H1 (cell line): Measurements from ENCODE around the gene PRPF6. TPM values are rescaled to one million over a fixed set of nuclear protein-coding genes. Genes with fewer than 3 reads are reported as not detected.
A peak's percentile ranks its signal among the peaks of the same experiment; 100 is the strongest.

Experiments
- CTCF ChIA-PET: fragments of 300-600 bp; sonication (Branson Sonifier 250); formaldehyde crosslinking; loops from one replicate; lab custom pipeline; 2021; ENCODE audit not compliant: partially characterized antibody; lab: Charles Lee
- POLR2A ChIA-PET: fragments of 300-600 bp; sonication (Branson Sonifier 250); formaldehyde crosslinking; loops from one replicate; lab custom pipeline; 2021; ENCODE audit warnings: inconsistent platforms; ENCODE audit not compliant: partially characterized antibody; lab: Charles Lee
- DNase-seq, 2 experiments: peaks; one replicate each; pipeline versions ENCODE4 v3.0.0 to v3.0.0-alpha.2; 2010 to 2022; ENCODE audit warnings: low spot score in 2 of 2, low read depth in 1 of 2, mixed read lengths in 1 of 2
- FAIRE-seq: peaks from 2 replicates; lab custom pipeline; 2011; peaks lifted over from hg19 to GRCh38; lab: Jason Lieb, UNC
- H2AFZ ChIP-seq: 2 replicates; pipeline ENCODE4 v1.8.1; 2012; ENCODE audit warnings: low read length, inconsistent platforms
- H2AK5ac ChIP-seq: 2 replicates; pipeline ENCODE4 v1.6.1; 2013; ENCODE audit warnings: low read depth, low read length
- H2BK120ac ChIP-seq: replicated peaks from 2 replicates; pipeline ENCODE3; 2013; ENCODE audit warnings: low read depth, low read length, inconsistent platforms
- H2BK12ac ChIP-seq: 2 replicates; pipeline ENCODE4 v1.6.1; 2013; ENCODE audit warnings: low read depth, low read length
- H2BK15ac ChIP-seq: 2 replicates; pipeline ENCODE4 v1.6.1; 2013; ENCODE audit warnings: low read length
- H2BK20ac ChIP-seq: 2 replicates; pipeline ENCODE4 v1.6.1; 2013; ENCODE audit warnings: low read length
- H2BK5ac ChIP-seq: 2 replicates; pipeline ENCODE4 v1.6.1; 2013; ENCODE audit warnings: low read depth, low read length
- H3K14ac ChIP-seq: 2 replicates; pipeline ENCODE4 v1.6.1; 2013; ENCODE audit warnings: inconsistent platforms; ENCODE audit not compliant: insufficient read length
- H3K18ac ChIP-seq: 2 replicates; pipeline ENCODE4 v1.6.1; 2013; ENCODE audit warnings: low read length; ENCODE audit errors: extremely low read depth
- H3K23ac ChIP-seq: 2 replicates; pipeline ENCODE4 v1.6.1; 2013; ENCODE audit warnings: inconsistent platforms; ENCODE audit not compliant: insufficient read length
- H3K23me2 ChIP-seq: 2 replicates; pipeline ENCODE4 v1.6.1; 2013; ENCODE audit warnings: low read depth, low read length
- H3K27ac ChIP-seq: 2 replicates; pipeline ENCODE4 v1.6.1; 2011; ENCODE audit warnings: low read depth, low read length, inconsistent platforms
- H3K27me3 ChIP-seq, 4 experiments: replicated peaks in 1 of 4; 1 replicate in 1 of 4; 2 replicates in 3 of 4; pipeline versions ENCODE4 v1.6.1 to v1.8.1; 2011 to 2013; ENCODE audit warnings: low read length in 3 of 4, mild to moderate bottlenecking in 3 of 4, inconsistent platforms in 2 of 4, mixed read lengths in 2 of 4, moderate library complexity in 1 of 4; ENCODE audit not compliant: control insufficient read depth in 3 of 4, insufficient read depth in 3 of 4; ENCODE audit errors: extremely low read depth in 1 of 4
- H3K36me3 ChIP-seq, 4 experiments: 2 replicates each; pipeline versions ENCODE4 v1.6.1 to v1.8.1; 2011 to 2013; ENCODE audit warnings: mild to moderate bottlenecking in 4 of 4, low read length in 3 of 4, moderate library complexity in 2 of 4, control low read depth in 1 of 4, inconsistent platforms in 1 of 4; ENCODE audit not compliant: insufficient read depth in 4 of 4, control insufficient read depth in 2 of 4
- H3K4ac ChIP-seq: replicated peaks from 2 replicates; pipeline ENCODE3; 2013; ENCODE audit warnings: low read length, low read depth, mixed read lengths, inconsistent platforms; ENCODE audit not compliant: insufficient read length
- H3K4me1 ChIP-seq, 4 experiments: replicated peaks in 1 of 4; 1 replicate in 1 of 4; 2 replicates in 3 of 4; pipeline versions ENCODE4 v1.6.1 to v1.8.1; 2011 to 2013; ENCODE audit warnings: low read length in 3 of 4, inconsistent platforms in 2 of 4, mixed read lengths in 1 of 4; ENCODE audit not compliant: insufficient read depth in 4 of 4, control insufficient read depth in 3 of 4
- H3K4me2 ChIP-seq, 2 experiments: 2 replicates each; pipeline versions ENCODE4 v1.6.1 to v1.8.1; 2011 to 2013; ENCODE audit warnings: low read depth in 2 of 2, low read length in 2 of 2, control low read depth in 1 of 2, inconsistent platforms in 1 of 2, mild to moderate bottlenecking in 1 of 2; ENCODE audit not compliant: insufficient read depth in 1 of 2
- H3K4me3 ChIP-seq, 4 experiments: fragments of 200-600, 300-600 bp in 1 of 4; sonication (generic), shearing (Covaris generic), sonication (Bioruptor Twin) in 1 of 4; 2 replicates each; pipeline versions ENCODE4 v1.5.1 to v1.8.1; 2011 to 2016; ENCODE audit warnings: low read length in 4 of 4, low read depth in 3 of 4, control low read depth in 2 of 4, inconsistent platforms in 2 of 4, mild to moderate bottlenecking in 2 of 4, mixed read lengths in 1 of 4, moderate library complexity in 1 of 4; ENCODE audit not compliant: insufficient read depth in 2 of 4; ENCODE audit errors: extremely low read depth in 1 of 4
- H3K56ac ChIP-seq: replicated peaks from 2 replicates; pipeline ENCODE3; 2013; ENCODE audit warnings: low read depth, mild to moderate bottlenecking, mixed read lengths, low read length, inconsistent platforms; ENCODE audit not compliant: insufficient read length
- H3K79me1 ChIP-seq: 2 replicates; pipeline ENCODE4 v1.6.1; 2013; ENCODE audit warnings: low read depth, low read length, control low read depth
- H3K79me2 ChIP-seq, 2 experiments: 2 replicates each; pipeline versions ENCODE4 v1.6.1 to v1.8.1; 2012 to 2013; ENCODE audit warnings: low read length in 2 of 2, mild to moderate bottlenecking in 2 of 2, inconsistent platforms in 1 of 2; ENCODE audit not compliant: insufficient read depth in 2 of 2, control insufficient read depth in 1 of 2
- H3K9ac ChIP-seq, 4 experiments: replicated peaks in 1 of 4; 1 replicate in 1 of 4; 2 replicates in 3 of 4; pipeline versions ENCODE4 v1.6.1 to v1.8.1; 2011 to 2013; ENCODE audit warnings: low read depth in 3 of 4, low read length in 3 of 4, control low read depth in 2 of 4, mild to moderate bottlenecking in 2 of 4, moderate library complexity in 2 of 4, inconsistent platforms in 1 of 4; ENCODE audit errors: extremely low read depth in 1 of 4
- H3K9me3 ChIP-seq, 2 experiments: 2 replicates each; pipeline versions ENCODE4 v1.6.1 to v1.8.1; 2012 to 2013; ENCODE audit warnings: mild to moderate bottlenecking in 2 of 2, moderate library complexity in 2 of 2, control low read depth in 1 of 2, inconsistent platforms in 1 of 2, low read depth in 1 of 2, low read length in 1 of 2, mixed read lengths in 1 of 2; ENCODE audit not compliant: insufficient read depth in 2 of 2
- H4K20me1 ChIP-seq, 2 experiments: replicated peaks in 1 of 2; 2 replicates each; pipeline versions ENCODE3 to v1.8.1; 2011 to 2013; ENCODE audit warnings: inconsistent platforms in 2 of 2, low read length in 2 of 2, mild to moderate bottlenecking in 1 of 2; ENCODE audit not compliant: insufficient read depth in 2 of 2, control insufficient read depth in 1 of 2
- H4K5ac ChIP-seq: 2 replicates; pipeline ENCODE4 v1.6.1; 2013; ENCODE audit warnings: low read length, low read depth, mixed read lengths, inconsistent platforms; ENCODE audit not compliant: insufficient read length
- H4K8ac ChIP-seq: 2 replicates; pipeline ENCODE4 v1.8.0; 2013; ENCODE audit warnings: mild to moderate bottlenecking, moderate library complexity, low read length, inconsistent platforms; ENCODE audit not compliant: insufficient read depth; ENCODE audit errors: extremely low read depth
- H4K91ac ChIP-seq: replicated peaks from 2 replicates; pipeline ENCODE3; 2013; ENCODE audit warnings: low read length, mixed read lengths, inconsistent platforms; ENCODE audit not compliant: insufficient read length
- POU5F1 ChIP-seq: IDR thresholded peaks from 2 replicates; pipeline ENCODE4 v1.6.1; 2011; ENCODE audit warnings: low read depth, mild to moderate bottlenecking, low read length, moderate library complexity
- WGBS, 2 experiments: shearing (Covaris generic) in 1 of 2; methylation state at CpG; one replicate each; pipeline versions ENCODE4 v1.1.6 to v1.1.7; 2013 to 2015; ENCODE audit warnings: low lambda C conversion rate in 2 of 2, mixed read lengths in 2 of 2, inconsistent platforms in 1 of 2, low coverage in 1 of 2, missing lambda C conversion rate in 1 of 2; ENCODE audit not compliant: insufficient replicate concordance in 2 of 2, insufficient coverage in 1 of 2, insufficient read length in 1 of 2; ENCODE audit errors: extremely low coverage in 1 of 2, missing lambda C conversion rate in 1 of 2; 5-methylcytosine and 5-hydroxymethylcytosine counted together
- polyA plus RNA-seq, 7 experiments: library from polyadenylated mRNA; depleted of rRNA in 3 of 7; stranded (reverse) in 5 of 7; unstranded in 2 of 7; fragments of >200 nt in 5 of 7; fragments of 200-250 nt in 2 of 7; gene quantifications; 1 replicate in 5 of 7; 2 replicates in 1 of 7; 4 replicates in 1 of 7; pipeline versions ENCODE4 v1.2.1 to v1.2.3, GENCODE V29; 2011 to 2013; ENCODE audit warnings: missing spikeins in 2 of 7, mixed read lengths in 2 of 7
- total RNA-seq: library from RNA; stranded (reverse); fragmentation: NEBNext Ultra II Directional; extraction: Animal tissue kit (Norgen Biotek cat#: 25700); gene quantifications from 2 replicates; pipeline ENCODE4 v1.2.1, GENCODE V29; 2021
- TF ChIP-seq, protein P1 (sequence below): IDR thresholded peaks from 2 replicates; pipeline ENCODE4 v1.6.1; 2011; ENCODE audit warnings: low read depth, mild to moderate bottlenecking, low read length; ENCODE audit not compliant: insufficient read depth

Gene PRPF6
- total and polyA plus RNA-seq, 2 of the 8 experiments (the other 6 are each of a cell fraction or from before 2014, with no cell fraction given) = 27.9 to 76.9 TPM

DNA sequence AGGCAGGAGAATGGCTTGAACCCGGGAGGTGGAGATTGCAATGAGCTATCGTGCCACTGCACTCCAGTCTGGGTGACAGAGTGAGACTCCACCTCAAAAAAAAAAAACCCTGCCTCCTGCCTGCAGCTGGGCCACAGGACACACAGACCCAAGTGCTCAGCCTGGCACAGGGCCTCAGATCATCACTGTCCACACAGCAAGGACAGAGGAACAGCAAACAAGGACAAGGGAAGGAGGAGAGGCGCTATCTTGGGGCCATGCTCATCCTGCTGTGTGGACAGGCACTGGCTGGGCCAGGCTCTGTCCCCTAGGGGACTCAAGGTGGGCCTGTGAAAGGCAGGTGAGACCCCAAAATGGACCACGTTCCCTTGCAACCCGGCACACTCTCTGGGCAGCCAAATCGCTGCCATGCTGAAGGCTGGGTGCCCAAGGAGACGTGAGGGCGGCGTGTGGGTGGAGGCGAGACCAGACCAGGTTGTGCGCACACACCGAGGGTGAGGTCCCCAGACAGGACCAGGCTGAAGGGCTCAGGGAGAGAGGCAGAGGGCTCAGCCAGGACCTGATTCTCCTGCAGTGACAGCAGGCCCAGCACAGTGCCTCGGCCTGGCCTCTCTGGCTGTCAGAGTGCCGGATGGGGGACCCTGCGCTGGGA lies 33.8 kb upstream of the PRPF6 start:
- no peak overlapping the region for H3K14ac ChIP-seq
- DNase-seq (no peak), FAIRE-seq (no peak)
- no peak overlapping the region for H2AFZ ChIP-seq
- H3K4me3 ChIP-seq = no peak overlapping the region
- 90% methylated on average over 13 of the region's 15 CpGs; no CpG with 5 or more reads in 1 of the 2 experiments for WGBS, 2 experiments
- H3K27me3 ChIP-seq = no peaks in the 10 kb centered on the region
- H3K4me1 ChIP-seq = peaks cover 0 to 31% (median 20%) of the 10 kb centered on the region in 4 experiments; a peak in 6 of 7 replicates
- no peak overlapping the region for H3K23ac ChIP-seq
- no peak overlapping the region for H4K5ac ChIP-seq
- no peak overlapping the region for H2AK5ac ChIP-seq
- peaks cover 31 to 45% of the 10 kb centered on the region in 2 experiments for H4K20me1 ChIP-seq
- H2BK15ac ChIP-seq = no peak overlapping the region
- H2BK20ac ChIP-seq = no peak overlapping the region
- H3K79me2 ChIP-seq = peaks cover 1 to 54% of the 10 kb centered on the region in 2 experiments; a peak in 3 of 4 replicates
- H3K4me2 ChIP-seq = no peak overlapping the region
- peaks cover 19% of the 10 kb centered on the region for H3K79me1 ChIP-seq
- H2BK120ac ChIP-seq = no peak overlapping the region
- H3K56ac ChIP-seq = no peak overlapping the region
- no peak overlapping the region for H2BK5ac ChIP-seq
- peak overlapping the region in 1 of 4 experiments; percentile 15; a peak in 1 of 7 replicates for H3K9ac ChIP-seq
- no peak overlapping the region for H3K18ac ChIP-seq
- no peak overlapping the region for H3K27ac ChIP-seq
- CTCF ChIA-PET = interaction anchor here (0.6 kb wide), 1 partner anchor 129 kb away, joined by 4 read pairs; no protein-coding TSS in a partner anchor
- no peak overlapping the region for H3K4ac ChIP-seq
- peaks cover 2% of the 10 kb centered on the region; the same call in 1 of the 2 replicates for H3K23me2 ChIP-seq
- POLR2A ChIA-PET = interaction anchor here (0.6 kb wide), 2 partner anchors 9 to 422 kb away, joined by 3 to 4 read pairs; no protein-coding TSS in a partner anchor
- no peak overlapping the region for H4K8ac ChIP-seq
- no peak overlapping the region for H4K91ac ChIP-seq
- no peak overlapping the region for H2BK12ac ChIP-seq
- H3K36me3 ChIP-seq = peaks cover 3 to 21% (median 12%) of the 10 kb centered on the region in 4 experiments; a peak in 5 of 8 replicates
- H3K9me3 ChIP-seq = no peaks in the 10 kb centered on the region
- TF ChIP-seq, protein P1, sequence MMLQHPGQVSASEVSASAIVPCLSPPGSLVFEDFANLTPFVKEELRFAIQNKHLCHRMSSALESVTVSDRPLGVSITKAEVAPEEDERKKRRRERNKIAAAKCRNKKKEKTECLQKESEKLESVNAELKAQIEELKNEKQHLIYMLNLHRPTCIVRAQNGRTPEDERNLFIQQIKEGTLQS = no peak
- no peak for TF ChIP-seq POU5F1
